Tibial nerve (tissue), 4 donors: ENCODE results near the gene IYD. TPM values are rescaled to one million over a fixed set of nuclear protein-coding genes. Genes with fewer than 3 reads are reported as not detected.
"Not testable (repeated sequence)": the region's sequence is repeated elsewhere in the genome, so short reads cannot be mapped to it uniquely, and the experiment has no call there.

ENCODE experiments used
- DNase-seq, 2 donors: peaks; one replicate each; pipeline ENCODE4 v3.0.0-alpha.2; 2019; ENCODE audit warnings: low spot score in 2 of 2
- H3K27ac ChIP-seq, 4 donors: fragments of 200-600 bp; sonication (generic) in 3 of 4; one replicate each; pipeline ENCODE4 v1.5.1; 2017 to 2019; ENCODE audit warnings: mild to moderate bottlenecking in 1 of 4
- H3K27me3 ChIP-seq, 2 donors: fragments of 200-600 bp; sonication (generic) in 1 of 2; one replicate each; pipeline versions ENCODE4 v1.5.1 to v1.6.0; 2017 to 2019
- H3K36me3 ChIP-seq, 3 donors: fragments of 200-600 bp; sonication (generic); one replicate each; pipeline ENCODE4 v1.5.1; 2018 to 2019
- H3K4me1 ChIP-seq, 4 donors: fragments of 200-600 bp; sonication (generic) in 3 of 4; one replicate each; pipeline ENCODE4 v1.5.1; 2017 to 2019
- H3K4me3 ChIP-seq, 4 donors: fragments of 200-600 bp; sonication (generic) in 3 of 4; one replicate each; pipeline ENCODE4 v1.5.1; 2017 to 2019; ENCODE audit warnings: mild to moderate bottlenecking in 1 of 4, moderate library complexity in 1 of 4
- H3K9me3 ChIP-seq, 4 donors: fragments of 200-600 bp; sonication (generic) in 3 of 4; one replicate each; pipeline ENCODE4 v1.5.1; 2017 to 2019
- EP300 ChIP-seq, 2 donors: sonication (generic); formaldehyde crosslinking; IDR thresholded peaks; one replicate each; pipeline ENCODE4 v1.6.1; 2017; ENCODE audit warnings: antibody characterized with exemption in 2 of 2, mild to moderate bottlenecking in 1 of 2
- POLR2A ChIP-seq, 2 donors: fragments of 450-650 bp; IDR thresholded peaks; one replicate each; pipeline ENCODE4 v1.6.1; 2017; ENCODE audit warnings: antibody characterized with exemption in 2 of 2, mild to moderate bottlenecking in 2 of 2, moderate library complexity in 2 of 2
- WGBS, 2 donors: methylation state at CpG; one replicate each; pipeline ENCODE4 v1.1.5; 2018; 5-methylcytosine and 5-hydroxymethylcytosine counted together
- total RNA-seq, 4 donors: library from RNA; depleted of rRNA; stranded (reverse); fragments of >200 nt; gene quantifications; one replicate each; pipeline ENCODE4 v1.1.0, GENCODE V29; 2016
- TF ChIP-seq, protein P1 (sequence below), 5 experiments: fragments of 200-600 bp in 3 of 5; fragments of 450-650 bp in 2 of 5; sonication (generic) in 3 of 5; IDR thresholded peaks; one replicate each; pipeline ENCODE4 v1.5.1; 2016 to 2019; ENCODE audit warnings: antibody characterized with exemption in 5 of 5, mild to moderate bottlenecking in 3 of 5, moderate library complexity in 2 of 5

IYD gene
- total RNA-seq, 4 donors from 2014 or later: under 0.01 TPM; not detected in 3

DNA sequence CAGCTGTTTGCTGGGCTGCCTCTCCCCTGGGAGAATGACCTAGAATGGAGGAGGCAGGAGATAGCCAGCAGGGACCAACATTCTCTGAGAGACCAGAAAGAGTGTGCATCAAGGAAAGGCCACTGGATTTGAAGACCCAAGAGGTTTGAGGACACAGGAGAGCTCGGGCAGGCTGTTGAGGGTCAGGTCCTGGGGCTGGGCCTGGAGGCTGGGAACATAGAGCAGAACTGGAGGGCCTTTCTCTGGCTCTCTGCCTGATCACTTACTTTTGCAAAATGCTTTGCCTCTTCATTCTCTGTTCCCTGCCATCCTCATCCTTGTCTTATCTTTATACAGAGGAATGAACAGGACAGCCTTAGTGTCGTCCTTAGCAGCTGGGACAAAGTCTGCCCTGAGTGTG lies 2.5 kb downstream of the IYD start:
- Histone ChIP-seq H3K36me3 (no peaks in the 10 kb centered on the region), H3K27ac (no peak overlapping the region), H3K27me3 (no peaks in the 10 kb centered on the region), H3K4me3 (no peak overlapping the region), H3K9me3 (no peaks in the 10 kb centered on the region), H3K4me1 (peaks cover 0 to 21% (median 2%) of the 10 kb centered on the region in 4 donors)
- WGBS, 2 donors: 87 to 93% methylated on average over 2 of the region's 2 CpGs
- no peak for DNase-seq
- no peak for TF ChIP-seq POLR2A (IDR thresholded peaks at IDR 0.05)
- TF ChIP-seq, protein P1, sequence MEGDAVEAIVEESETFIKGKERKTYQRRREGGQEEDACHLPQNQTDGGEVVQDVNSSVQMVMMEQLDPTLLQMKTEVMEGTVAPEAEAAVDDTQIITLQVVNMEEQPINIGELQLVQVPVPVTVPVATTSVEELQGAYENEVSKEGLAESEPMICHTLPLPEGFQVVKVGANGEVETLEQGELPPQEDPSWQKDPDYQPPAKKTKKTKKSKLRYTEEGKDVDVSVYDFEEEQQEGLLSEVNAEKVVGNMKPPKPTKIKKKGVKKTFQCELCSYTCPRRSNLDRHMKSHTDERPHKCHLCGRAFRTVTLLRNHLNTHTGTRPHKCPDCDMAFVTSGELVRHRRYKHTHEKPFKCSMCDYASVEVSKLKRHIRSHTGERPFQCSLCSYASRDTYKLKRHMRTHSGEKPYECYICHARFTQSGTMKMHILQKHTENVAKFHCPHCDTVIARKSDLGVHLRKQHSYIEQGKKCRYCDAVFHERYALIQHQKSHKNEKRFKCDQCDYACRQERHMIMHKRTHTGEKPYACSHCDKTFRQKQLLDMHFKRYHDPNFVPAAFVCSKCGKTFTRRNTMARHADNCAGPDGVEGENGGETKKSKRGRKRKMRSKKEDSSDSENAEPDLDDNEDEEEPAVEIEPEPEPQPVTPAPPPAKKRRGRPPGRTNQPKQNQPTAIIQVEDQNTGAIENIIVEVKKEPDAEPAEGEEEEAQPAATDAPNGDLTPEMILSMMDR (IDR thresholded peaks at IDR 0.05): no peak

GRCh38 chr6:150372051-150372450 lies 3.2 kb downstream of the IYD start:
- peak overlapping the region in 2 of 4 donors; percentile 32 to 66 for H3K27ac ChIP-seq
- H3K27me3 ChIP-seq: no peaks in the 10 kb centered on the region
- H3K36me3 ChIP-seq: no peaks in the 10 kb centered on the region
- TF ChIP-seq POLR2A (IDR thresholded peaks at IDR 0.05): no peak
- TF ChIP-seq EP300 (IDR thresholded peaks at IDR 0.05): no peak
- TF ChIP-seq, protein P1 (IDR thresholded peaks at IDR 0.05): no peak
- 36 to 60% methylated on average over 1 of the region's 1 CpG for WGBS, 2 donors
- no peak overlapping the region for H3K4me3 ChIP-seq
- peaks cover 0 to 28% (median 6%) of the 10 kb centered on the region in 4 donors for H3K4me1 ChIP-seq
- DNase-seq: no peak
- no peaks in the 10 kb centered on the region for H3K9me3 ChIP-seq

DNA sequence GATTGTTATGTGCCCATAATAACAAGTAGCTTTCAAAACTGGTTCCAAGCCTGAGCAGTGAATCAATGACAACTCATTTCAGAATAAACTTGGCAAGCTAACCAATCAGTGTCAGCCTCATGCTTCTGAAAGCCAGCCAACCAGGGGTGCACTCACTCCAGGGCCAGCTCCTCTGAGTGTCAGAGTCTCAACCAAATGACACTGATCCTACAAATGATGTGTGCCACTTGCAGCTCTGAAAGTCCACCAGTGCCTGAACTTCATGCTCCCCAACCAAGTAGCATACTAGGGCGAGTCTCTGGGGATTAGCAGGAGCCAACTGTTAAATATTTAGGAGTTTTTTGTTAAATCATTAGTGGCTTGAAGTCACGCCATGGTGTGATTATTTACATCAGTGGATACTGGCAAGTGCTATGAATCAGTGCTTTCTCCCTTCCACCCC lies 4.5 kb downstream of the IYD start:
- TF ChIP-seq EP300 (IDR thresholded peaks at IDR 0.05) (no peak), POLR2A (IDR thresholded peaks at IDR 0.05) (no peak)
- TF ChIP-seq, protein P1 (IDR thresholded peaks at IDR 0.05): no peak
- H3K27me3 ChIP-seq: no peaks in the 10 kb centered on the region
- peak in 1 of 2 donors; percentile 6 for DNase-seq
- H3K9me3 ChIP-seq: no peaks in the 10 kb centered on the region
- H3K27ac ChIP-seq: peak overlapping the region in 2 of 4 donors; percentile 61 to 87
- no peaks in the 10 kb centered on the region for H3K36me3 ChIP-seq
- no peak overlapping the region for H3K4me3 ChIP-seq
- H3K4me1 ChIP-seq: peaks cover 0 to 36% (median 6%) of the 10 kb centered on the region in 4 donors
- 20 to 22% methylated on average over 2 of the region's 2 CpGs for WGBS, 2 donors

- not testable (repeated sequence) for H3K27me3 ChIP-seq, H3K9me3 ChIP-seq, DNase-seq, H3K4me3 ChIP-seq, H3K36me3 ChIP-seq
- Histone ChIP-seq H3K27ac (peak overlapping the region in 1 of 4 donors; percentile 87), H3K4me1 (peaks cover 0 to 36% (median 6%) of the 10 kb centered on the region in 4 donors)
- 57 to 59% methylated on average over 5 of the region's 5 CpGs for WGBS, 2 donors
These were observed 5.5 kb downstream of the IYD start for GRCh38 chr6:150374346-150374745.

DNA sequence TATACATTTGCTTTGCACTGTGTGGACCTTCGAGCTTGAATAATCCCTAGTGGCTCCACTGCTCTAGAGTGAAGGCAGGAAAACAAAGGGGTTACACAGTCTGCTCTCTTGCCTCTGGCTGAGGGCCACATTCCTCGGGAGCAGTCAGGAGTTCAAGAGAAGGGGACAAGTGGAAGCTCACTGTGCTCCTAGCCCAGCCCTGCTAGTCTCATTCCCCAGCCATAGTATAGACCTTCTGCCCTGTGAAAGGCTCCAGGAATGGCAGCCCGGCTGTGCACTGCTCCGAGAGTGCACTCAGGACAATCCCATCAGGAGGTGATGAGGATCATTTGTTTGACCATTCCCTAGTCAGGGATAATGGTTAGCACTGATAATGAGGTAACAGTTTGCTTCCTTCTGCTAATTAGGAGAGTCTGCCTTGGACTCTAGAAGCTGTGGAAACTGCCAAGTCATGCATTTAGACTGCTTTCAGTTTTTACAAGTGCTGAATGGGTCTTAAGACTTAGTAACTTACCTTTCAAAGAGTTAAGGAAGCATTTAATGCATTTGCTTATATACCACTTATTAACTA lies 8.5 kb downstream of the IYD start:
- H3K4me1 ChIP-seq: peaks cover 0 to 32% (median 6%) of the 10 kb centered on the region in 4 donors
- no peak for DNase-seq
- no peaks in the 10 kb centered on the region for H3K27me3 ChIP-seq
- H3K27ac ChIP-seq: peak overlapping the region in 2 of 4 donors; percentile 33 to 57
- H3K9me3 ChIP-seq: no peaks in the 10 kb centered on the region
- H3K36me3 ChIP-seq: no peaks in the 10 kb centered on the region
- no peak overlapping the region for H3K4me3 ChIP-seq
- 24 to 29% methylated on average over 4 of the region's 4 CpGs for WGBS, 2 donors
- TF ChIP-seq EP300 (IDR thresholded peaks at IDR 0.05): peak in 1 of 2 donors; percentile 19
- TF ChIP-seq, protein P1 (IDR thresholded peaks at IDR 0.05): no peak
